Measurements from ENCODE around the gene HERPUD1.

DNA sequence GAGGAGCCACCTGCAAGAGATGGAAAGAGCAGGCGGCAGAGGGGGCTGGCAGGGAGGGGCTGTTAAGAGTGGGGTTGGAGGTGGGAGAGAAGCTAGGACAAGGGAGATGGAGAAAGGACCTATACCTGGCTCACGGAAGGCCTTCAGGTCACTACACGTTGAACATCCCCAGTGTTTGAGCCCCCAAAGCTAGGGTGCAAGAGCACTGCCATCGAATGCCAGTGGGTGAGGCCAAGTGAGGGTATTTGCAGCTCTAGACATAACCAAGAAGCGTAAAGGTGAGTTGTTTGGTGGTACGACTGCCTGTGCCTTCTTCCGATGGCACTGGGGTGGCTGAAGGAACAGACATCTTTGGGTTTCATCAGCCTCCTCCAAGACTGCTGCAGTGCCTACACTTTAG is 17.0 kb upstream of the HERPUD1 start:
- TF ChIP-seq, protein P1, sequence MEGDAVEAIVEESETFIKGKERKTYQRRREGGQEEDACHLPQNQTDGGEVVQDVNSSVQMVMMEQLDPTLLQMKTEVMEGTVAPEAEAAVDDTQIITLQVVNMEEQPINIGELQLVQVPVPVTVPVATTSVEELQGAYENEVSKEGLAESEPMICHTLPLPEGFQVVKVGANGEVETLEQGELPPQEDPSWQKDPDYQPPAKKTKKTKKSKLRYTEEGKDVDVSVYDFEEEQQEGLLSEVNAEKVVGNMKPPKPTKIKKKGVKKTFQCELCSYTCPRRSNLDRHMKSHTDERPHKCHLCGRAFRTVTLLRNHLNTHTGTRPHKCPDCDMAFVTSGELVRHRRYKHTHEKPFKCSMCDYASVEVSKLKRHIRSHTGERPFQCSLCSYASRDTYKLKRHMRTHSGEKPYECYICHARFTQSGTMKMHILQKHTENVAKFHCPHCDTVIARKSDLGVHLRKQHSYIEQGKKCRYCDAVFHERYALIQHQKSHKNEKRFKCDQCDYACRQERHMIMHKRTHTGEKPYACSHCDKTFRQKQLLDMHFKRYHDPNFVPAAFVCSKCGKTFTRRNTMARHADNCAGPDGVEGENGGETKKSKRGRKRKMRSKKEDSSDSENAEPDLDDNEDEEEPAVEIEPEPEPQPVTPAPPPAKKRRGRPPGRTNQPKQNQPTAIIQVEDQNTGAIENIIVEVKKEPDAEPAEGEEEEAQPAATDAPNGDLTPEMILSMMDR (IDR thresholded peaks at IDR 0.05) = no peak
- no peak for TF ChIP-seq POLR2A (IDR thresholded peaks at IDR 0.05)

Measured in adrenal gland (tissue), 5 donors.